ENCODE measurements around the gene MROH7.

Gene MROH7

GRCh38 chr1:54701066-54701465 is 59.5 kb downstream of the MROH7 start:
- no peak for DNase-seq

GRCh38 chr1:54701996-54702395 is 60.4 kb downstream of the MROH7 start:
- DNase-seq = no peak

- DNase-seq = no peak
Measured at GRCh38 chr1:54703471-54703870, 61.9 kb downstream of the MROH7 start.

- no peak for DNase-seq
Measured at GRCh38 chr1:54705153-54705552, 63.6 kb downstream of the MROH7 start.

GRCh38 chr1:54706419-54706818 is 64.8 kb downstream of the MROH7 start:
- DNase-seq = no peak

- DNase-seq = no peak
Measured at GRCh38 chr1:54708385-54708784, 66.8 kb downstream of the MROH7 start.

- DNase-seq = no peak
Measured at GRCh38 chr1:54709547-54710292, 68.1 kb downstream of the MROH7 start.

GRCh38 chr1:54710434-54710833 is 68.8 kb downstream of the MROH7 start:
- no peak for DNase-seq

- DNase-seq = no peak
Measured at GRCh38 chr1:54710841-54711240, 69.3 kb downstream of the MROH7 start.

GRCh38 chr1:54711536-54711935 is 70.0 kb downstream of the MROH7 start:
- DNase-seq = no peak

GRCh38 chr1:54714881-54715492 is 73.4 kb downstream of the MROH7 start:
- DNase-seq = no peak

GRCh38 chr1:54715493-54716298 is 74.1 kb downstream of the MROH7 start, which contains the start of gene TTC4:
Gene TTC4 (plus strand): TSS chr1:54715861. CDS start chr1:54715909, 48 bp downstream.
- DNase-seq = peak; percentile 76

GRCh38 chr1:54716299-54717047 is 74.9 kb downstream of the MROH7 start:
- no peak for DNase-seq

- DNase-seq = no peak
Measured at GRCh38 chr1:54721719-54722118, 80.1 kb downstream of the MROH7 start.

- no peak for DNase-seq
Measured at GRCh38 chr1:54723985-54724384, 82.4 kb downstream of the MROH7 start.

GRCh38 chr1:54724771-54725170 is 83.2 kb downstream of the MROH7 start:
- no peak for DNase-seq

GRCh38 chr1:54728027-54728426 is 86.4 kb downstream of the MROH7 start:
- DNase-seq = no peak

GRCh38 chr1:54736685-54737084 is 95.1 kb downstream of the MROH7 start:
- DNase-seq = no peak

- no peak for DNase-seq
Measured at GRCh38 chr1:54738244-54738643, 96.7 kb downstream of the MROH7 start.

GRCh38 chr1:54741531-54741930 is 99.9 kb downstream of the MROH7 start:
- DNase-seq = no peak

- DNase-seq = no peak
Measured at GRCh38 chr1:54742282-54742681, 100.7 kb downstream of the MROH7 start.

- no peak for DNase-seq
Measured at GRCh38 chr1:54743416-54744226, 102.0 kb downstream of the MROH7 start.

All from T-helper 9 cell (primary cell).